Left ventricle myocardium inferior (tissue), 1 donor: ENCODE measurements around the gene FHIT. TPM values are rescaled to one million over a fixed set of nuclear protein-coding genes. Genes with fewer than 3 reads are reported as not detected.

Experiments used
- DNase-seq: peaks from one replicate; pipeline ENCODE4 v3.0.0-alpha.2; 2020
- H3K27ac ChIP-seq: fragments of 200-600 bp; replicated peaks from 2 replicates; pipeline ENCODE4 v1.8.0; 2021
- H3K27me3 ChIP-seq: fragments of 200-600 bp; 2 replicates; pipeline ENCODE4 v1.8.0; 2021; ENCODE audit warnings: low read depth
- H3K36me3 ChIP-seq: fragments of 200-600 bp; 2 replicates; pipeline ENCODE4 v1.8.0; 2021
- H3K4me1 ChIP-seq: fragments of 200-600 bp; 2 replicates; pipeline ENCODE4 v1.8.0; 2021
- H3K4me3 ChIP-seq: fragments of 200-600 bp; 2 replicates; pipeline ENCODE4 v1.8.0; 2021; ENCODE audit warnings: mild to moderate bottlenecking, moderate library complexity
- H3K9me3 ChIP-seq: fragments of 200-600 bp; replicated peaks from 2 replicates; pipeline ENCODE4 v1.8.0; 2021
- intact Hi-C: fragments of 100-400 bp; cut with micrococcal nuclease; formaldehyde crosslinking; loops from one replicate; pipeline ENCODE4 v1.11.0; 2022
- total RNA-seq: library from RNA; stranded (reverse); fragmentation: NEBNext Ultra II Directional; extraction: Animal tissue kit (Norgen Biotek cat#: 25700); gene quantifications from one replicate; pipeline ENCODE4 v1.2.1, GENCODE V29; 2021
- TF ChIP-seq, protein P1 (sequence below): fragments of 200-600 bp; IDR thresholded peaks from 2 replicates; pipeline ENCODE4 v1.8.0; 2021; ENCODE audit warnings: antibody characterized with exemption, mild to moderate bottlenecking, borderline replicate concordance
- donor health status: DM: no; HTN: yes; CAD: no; lungs with severe emphysema.

The FHIT gene
- total RNA-seq, 1 donor from 2014 or later: 16.0 TPM

DNA sequence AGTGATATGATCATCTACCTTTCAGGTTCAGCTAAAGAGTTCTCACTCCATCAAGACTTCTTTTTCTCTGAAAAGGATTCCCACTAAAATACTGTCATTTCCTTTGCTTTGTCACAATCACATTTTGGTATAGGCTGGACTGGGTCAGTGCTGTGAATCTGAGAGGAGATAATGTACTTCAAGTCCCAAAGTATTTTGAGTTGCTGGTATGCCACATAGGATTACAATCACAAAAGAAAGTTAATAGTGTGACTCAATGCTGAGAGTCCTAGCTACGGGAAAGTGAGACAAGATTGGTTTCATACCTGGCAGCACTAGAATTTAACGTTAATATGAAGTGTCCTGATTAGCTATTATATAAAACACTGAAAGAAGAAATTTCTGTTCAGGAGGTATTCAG lies 1073.5 kb downstream of the FHIT start:
- no peaks in the 10 kb centered on the region for H3K9me3 ChIP-seq
- no peak overlapping the region for H3K27ac ChIP-seq
- H3K4me1 ChIP-seq: no peaks in the 10 kb centered on the region
- no peaks in the 10 kb centered on the region for H3K27me3 ChIP-seq
- H3K4me3 ChIP-seq: no peak overlapping the region
- no peaks in the 10 kb centered on the region for H3K36me3 ChIP-seq
- intact Hi-C loops: no loop called here
- no peak for DNase-seq
- TF ChIP-seq, protein P1, sequence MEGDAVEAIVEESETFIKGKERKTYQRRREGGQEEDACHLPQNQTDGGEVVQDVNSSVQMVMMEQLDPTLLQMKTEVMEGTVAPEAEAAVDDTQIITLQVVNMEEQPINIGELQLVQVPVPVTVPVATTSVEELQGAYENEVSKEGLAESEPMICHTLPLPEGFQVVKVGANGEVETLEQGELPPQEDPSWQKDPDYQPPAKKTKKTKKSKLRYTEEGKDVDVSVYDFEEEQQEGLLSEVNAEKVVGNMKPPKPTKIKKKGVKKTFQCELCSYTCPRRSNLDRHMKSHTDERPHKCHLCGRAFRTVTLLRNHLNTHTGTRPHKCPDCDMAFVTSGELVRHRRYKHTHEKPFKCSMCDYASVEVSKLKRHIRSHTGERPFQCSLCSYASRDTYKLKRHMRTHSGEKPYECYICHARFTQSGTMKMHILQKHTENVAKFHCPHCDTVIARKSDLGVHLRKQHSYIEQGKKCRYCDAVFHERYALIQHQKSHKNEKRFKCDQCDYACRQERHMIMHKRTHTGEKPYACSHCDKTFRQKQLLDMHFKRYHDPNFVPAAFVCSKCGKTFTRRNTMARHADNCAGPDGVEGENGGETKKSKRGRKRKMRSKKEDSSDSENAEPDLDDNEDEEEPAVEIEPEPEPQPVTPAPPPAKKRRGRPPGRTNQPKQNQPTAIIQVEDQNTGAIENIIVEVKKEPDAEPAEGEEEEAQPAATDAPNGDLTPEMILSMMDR: no peak

DNA sequence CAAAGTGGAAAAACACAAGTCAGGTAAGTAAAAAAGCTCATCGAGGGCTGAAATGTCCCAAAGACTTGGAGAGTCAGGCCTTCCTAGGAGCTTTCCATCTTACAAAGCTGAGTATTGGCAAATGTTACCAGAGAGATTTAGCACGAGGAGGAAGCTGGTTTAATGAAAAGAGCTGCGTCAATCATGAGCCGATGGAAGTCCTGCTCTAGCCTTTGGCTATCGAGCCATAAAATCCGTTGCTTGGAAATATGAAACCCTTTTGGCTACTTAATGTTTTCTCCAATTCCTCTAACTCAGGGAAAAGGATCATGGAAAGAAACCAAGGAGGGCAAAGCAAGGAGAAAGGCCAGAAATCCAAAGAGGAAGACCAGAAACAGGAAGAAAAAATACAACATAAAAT lies 1074.6 kb downstream of the FHIT start:
- intact Hi-C loops: no loop called here

DNA sequence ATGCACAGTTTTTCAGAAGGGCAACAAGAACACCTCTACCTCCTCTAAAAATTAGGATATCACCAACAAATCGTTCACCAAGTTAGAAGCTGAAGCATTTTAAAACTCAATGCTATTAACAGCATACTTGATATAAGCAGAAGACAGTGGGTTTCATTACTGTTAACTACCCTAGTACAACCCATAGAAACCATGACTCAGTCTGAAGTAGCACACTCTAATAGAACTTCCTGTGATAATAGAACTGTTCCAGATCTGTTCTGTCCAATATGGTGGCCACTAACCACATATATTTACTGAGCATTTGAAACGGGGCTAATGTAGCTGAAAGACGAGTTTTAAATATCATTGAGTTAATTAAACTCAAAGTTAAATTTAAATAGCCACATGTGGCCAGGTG lies 1075.6 kb downstream of the FHIT start:
- intact Hi-C loops: no loop called here
- Histone ChIP-seq H3K36me3 (no peaks in the 10 kb centered on the region), H3K9me3 (no peaks in the 10 kb centered on the region), H3K4me1 (no peaks in the 10 kb centered on the region), H3K4me3 (no peak overlapping the region), H3K27me3 (no peaks in the 10 kb centered on the region), H3K27ac (no peak overlapping the region)
- TF ChIP-seq, protein P1: no peak
- no peak for DNase-seq

More for the DNA sequence above, 1074.6 kb downstream of the FHIT start:
- no peaks in the 10 kb centered on the region for H3K27me3 ChIP-seq
- TF ChIP-seq, protein P1: no peak
- H3K4me1 ChIP-seq: no peaks in the 10 kb centered on the region
- no peak for DNase-seq
- no peaks in the 10 kb centered on the region for H3K36me3 ChIP-seq
- no peak overlapping the region for H3K4me3 ChIP-seq
- H3K9me3 ChIP-seq: no peaks in the 10 kb centered on the region
- H3K27ac ChIP-seq: no peak overlapping the region

DNA sequence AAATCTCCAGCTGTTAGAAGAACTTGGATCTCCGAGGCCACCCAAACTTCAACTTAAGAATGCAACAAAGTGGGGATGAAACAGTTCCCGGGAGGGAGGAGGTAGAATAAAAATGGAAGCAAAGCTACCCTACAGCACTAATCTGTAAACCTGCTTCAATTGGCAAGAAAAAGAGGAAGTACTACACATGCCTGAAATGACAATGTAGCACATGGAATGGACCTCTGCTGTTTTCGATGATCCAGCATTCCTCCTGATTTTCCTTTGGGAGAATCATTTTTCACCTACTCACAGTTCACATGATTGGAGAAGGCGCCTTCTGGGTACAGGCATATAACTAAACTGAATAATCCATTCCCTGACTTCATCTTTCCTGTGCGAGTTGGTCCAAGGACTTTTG lies 1081.5 kb downstream of the FHIT start:
- Histone ChIP-seq H3K9me3 (no peaks in the 10 kb centered on the region), H3K36me3 (no peaks in the 10 kb centered on the region), H3K27me3 (no peaks in the 10 kb centered on the region), H3K4me1 (peaks cover 6% of the 10 kb centered on the region), H3K4me3 (no peak overlapping the region), H3K27ac (no peak overlapping the region)
- DNase-seq: no peak
- intact Hi-C loops: no loop called here
- TF ChIP-seq, protein P1: no peak

DNA sequence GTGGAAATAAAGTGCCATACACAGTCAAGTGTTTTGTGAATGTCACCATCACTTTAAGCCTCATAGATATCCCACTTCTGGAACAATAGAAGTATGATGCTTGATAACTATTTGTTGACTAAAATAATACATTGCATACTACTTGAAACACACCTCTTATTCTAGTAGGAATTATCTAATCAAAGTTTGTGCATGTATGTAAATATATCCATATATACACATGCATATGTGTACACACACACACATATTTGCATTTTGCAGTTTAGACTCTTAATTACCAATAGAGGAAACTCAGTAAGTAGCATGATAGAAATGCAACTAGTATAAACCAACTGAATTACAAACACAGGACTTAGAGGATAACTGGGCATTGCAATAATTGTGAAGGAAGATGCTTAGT lies 1084.1 kb downstream of the FHIT start:
- H3K36me3 ChIP-seq: no peaks in the 10 kb centered on the region
- intact Hi-C loops: no loop called here
- no peak for DNase-seq
- no peaks in the 10 kb centered on the region for H3K9me3 ChIP-seq
- TF ChIP-seq, protein P1: no peak
- H3K27me3 ChIP-seq: no peaks in the 10 kb centered on the region
- peaks cover 6% of the 10 kb centered on the region for H3K4me1 ChIP-seq
- no peak overlapping the region for H3K4me3 ChIP-seq
- H3K27ac ChIP-seq: no peak overlapping the region
